Measurements from ENCODE around the gene OR6V1. TPM values are rescaled to one million over a fixed set of nuclear protein-coding genes. Genes with fewer than 3 reads are reported as not detected.

The OR6V1 gene
- total RNA-seq, 1 donor from 2014 or later, result not detected

DNA sequence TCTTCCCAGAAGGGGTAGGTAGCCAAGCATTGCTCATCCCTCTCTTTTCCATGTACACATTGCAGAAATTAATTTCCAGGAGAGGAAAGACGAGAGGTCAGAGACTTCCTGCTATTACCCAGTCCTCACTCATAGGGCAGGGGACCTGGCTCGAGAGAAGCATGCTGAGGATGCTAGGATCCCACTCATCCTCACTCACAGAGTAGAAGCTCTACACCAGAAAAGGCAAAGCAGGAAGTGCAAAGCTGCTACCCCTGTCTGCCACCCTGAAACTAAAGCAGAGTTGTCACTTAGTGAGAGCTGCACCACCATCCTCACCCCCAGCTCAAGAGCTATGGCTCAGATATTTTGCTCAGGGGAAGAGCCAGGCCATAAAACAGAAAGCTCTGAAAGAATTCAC lies 35.1 kb upstream of the OR6V1 start:
- Histone ChIP-seq H3K9me3 (no peaks in the 10 kb centered on the region), H3K4me3 (no peak overlapping the region), H3K4me1 (no peaks in the 10 kb centered on the region), H3K36me3 (no peaks in the 10 kb centered on the region), H3K27ac (no peak overlapping the region), H3K27me3 (no peaks in the 10 kb centered on the region)
- intact Hi-C loops (cut with DNase I), result no loop called here
- TF ChIP-seq, protein P1, sequence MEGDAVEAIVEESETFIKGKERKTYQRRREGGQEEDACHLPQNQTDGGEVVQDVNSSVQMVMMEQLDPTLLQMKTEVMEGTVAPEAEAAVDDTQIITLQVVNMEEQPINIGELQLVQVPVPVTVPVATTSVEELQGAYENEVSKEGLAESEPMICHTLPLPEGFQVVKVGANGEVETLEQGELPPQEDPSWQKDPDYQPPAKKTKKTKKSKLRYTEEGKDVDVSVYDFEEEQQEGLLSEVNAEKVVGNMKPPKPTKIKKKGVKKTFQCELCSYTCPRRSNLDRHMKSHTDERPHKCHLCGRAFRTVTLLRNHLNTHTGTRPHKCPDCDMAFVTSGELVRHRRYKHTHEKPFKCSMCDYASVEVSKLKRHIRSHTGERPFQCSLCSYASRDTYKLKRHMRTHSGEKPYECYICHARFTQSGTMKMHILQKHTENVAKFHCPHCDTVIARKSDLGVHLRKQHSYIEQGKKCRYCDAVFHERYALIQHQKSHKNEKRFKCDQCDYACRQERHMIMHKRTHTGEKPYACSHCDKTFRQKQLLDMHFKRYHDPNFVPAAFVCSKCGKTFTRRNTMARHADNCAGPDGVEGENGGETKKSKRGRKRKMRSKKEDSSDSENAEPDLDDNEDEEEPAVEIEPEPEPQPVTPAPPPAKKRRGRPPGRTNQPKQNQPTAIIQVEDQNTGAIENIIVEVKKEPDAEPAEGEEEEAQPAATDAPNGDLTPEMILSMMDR (IDR thresholded peaks at IDR 0.05), result no peak
- no peak for DNase-seq (ENCODE audit: low spot score in 2 of 2)

- TF ChIP-seq, protein P1 (IDR thresholded peaks at IDR 0.05), result no peak
- intact Hi-C loops (cut with DNase I), result no loop called here
- no peaks in the 10 kb centered on the region for H3K9me3 ChIP-seq
- no peaks in the 10 kb centered on the region for H3K36me3 ChIP-seq
- H3K27ac ChIP-seq, result no peak overlapping the region
- DNase-seq (ENCODE audit: low spot score in 2 of 2), result no peak
- H3K4me1 ChIP-seq, result no peaks in the 10 kb centered on the region
- H3K27me3 ChIP-seq, result no peaks in the 10 kb centered on the region
- H3K4me3 ChIP-seq, result no peak overlapping the region
Observed at GRCh38 chr7:143018931-143019330, 33.2 kb upstream of the OR6V1 start.

DNA sequence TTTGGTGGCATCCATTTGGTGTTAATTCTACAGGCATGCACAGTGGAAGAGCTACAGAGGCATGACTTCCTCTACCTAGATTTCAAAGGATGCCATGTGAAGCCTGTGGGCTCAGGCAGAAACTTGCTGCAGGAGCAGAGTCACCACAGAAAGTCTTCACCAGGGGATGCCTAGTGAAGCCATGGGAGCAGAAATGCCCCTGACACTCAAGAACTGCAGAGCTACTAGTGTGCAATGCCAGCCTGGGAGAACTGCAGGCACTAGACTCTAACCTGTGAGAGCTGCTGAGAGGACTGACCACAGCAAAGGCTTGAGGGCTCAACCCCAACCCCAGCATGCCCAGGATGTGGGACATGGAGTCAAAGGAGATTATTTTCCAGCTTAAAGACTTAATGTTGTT lies 29.1 kb upstream of the OR6V1 start:
- Histone ChIP-seq H3K27ac (no peak overlapping the region), H3K36me3 (no peaks in the 10 kb centered on the region), H3K27me3 (no peaks in the 10 kb centered on the region), H3K4me1 (no peaks in the 10 kb centered on the region), H3K9me3 (no peaks in the 10 kb centered on the region), H3K4me3 (no peak overlapping the region)
- DNase-seq (ENCODE audit: low spot score in 2 of 2), result no peak
- intact Hi-C loops (cut with DNase I), result no loop called here
- TF ChIP-seq, protein P1 (IDR thresholded peaks at IDR 0.05), result no peak

DNA sequence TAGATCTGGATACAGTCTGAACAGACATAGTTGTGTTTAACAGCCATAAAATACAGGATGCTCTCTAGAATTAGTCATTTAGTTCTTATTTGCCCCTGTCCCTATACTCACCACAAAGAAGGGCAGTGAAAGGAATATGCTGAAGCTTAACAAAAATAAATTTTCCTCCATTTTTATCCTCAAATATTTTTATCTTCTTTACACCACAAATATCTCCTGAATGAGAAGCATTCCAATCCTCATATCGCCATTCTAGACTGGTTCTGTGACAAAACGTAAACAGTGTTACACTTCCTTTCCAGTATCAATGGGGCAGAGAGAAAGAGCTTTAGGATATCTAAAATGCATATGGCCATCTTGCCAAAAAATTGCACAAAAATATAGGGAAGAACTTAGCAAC lies 26.8 kb upstream of the OR6V1 start:
- DNase-seq (ENCODE audit: low spot score in 2 of 2), result no peak
- Histone ChIP-seq H3K4me1 (no peaks in the 10 kb centered on the region), H3K36me3 (no peaks in the 10 kb centered on the region), H3K9me3 (no peaks in the 10 kb centered on the region), H3K27ac (no peak overlapping the region), H3K27me3 (no peaks in the 10 kb centered on the region), H3K4me3 (no peak overlapping the region)
- TF ChIP-seq, protein P1 (IDR thresholded peaks at IDR 0.05), result no peak
- intact Hi-C loops (cut with DNase I), result no loop called here

GRCh38 chr7:143027032-143027431 lies 25.1 kb upstream of the OR6V1 start, which contains the start of gene OR9A2:
OR9A2 (minus strand) TSS chr7:143027132; CDS start chr7:143027132, 0 bp downstream.
- intact Hi-C loops (cut with DNase I), result no loop called here
- no peaks in the 10 kb centered on the region for H3K36me3 ChIP-seq
- no peaks in the 10 kb centered on the region for H3K27me3 ChIP-seq
- TF ChIP-seq, protein P1 (IDR thresholded peaks at IDR 0.05), result no peak
- no peak for DNase-seq (ENCODE audit: low spot score in 2 of 2)
- H3K9me3 ChIP-seq, result no peaks in the 10 kb centered on the region
- H3K4me1 ChIP-seq, result no peaks in the 10 kb centered on the region
- no peak within 1 kb of the TSS for H3K4me3 ChIP-seq
- H3K27ac ChIP-seq, result no peak within 1 kb of the TSS

DNA sequence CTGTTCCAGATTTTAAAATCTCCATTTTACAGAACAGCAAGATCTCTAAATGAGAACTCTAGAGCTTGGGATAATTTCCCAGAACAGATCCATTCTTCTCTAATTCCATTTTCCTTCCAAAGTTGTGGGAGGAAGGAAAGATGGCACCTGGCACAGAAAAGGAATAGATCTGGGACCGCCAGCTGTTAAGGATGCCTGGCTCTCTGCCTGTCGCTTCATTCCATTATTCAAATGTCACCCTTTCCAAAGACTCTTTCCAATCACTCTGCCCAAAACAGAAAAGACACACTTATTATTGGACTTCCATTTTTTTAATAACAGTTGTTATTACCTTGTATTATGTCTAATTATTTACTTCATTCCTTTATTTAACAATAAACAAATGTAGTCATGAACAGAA lies 24.5 kb upstream of the OR6V1 start:
- DNase-seq (ENCODE audit: low spot score in 2 of 2), result no peak
- no peak overlapping the region for H3K27ac ChIP-seq
- H3K36me3 ChIP-seq, result no peaks in the 10 kb centered on the region
- H3K9me3 ChIP-seq, result no peaks in the 10 kb centered on the region
- H3K4me1 ChIP-seq, result no peaks in the 10 kb centered on the region
- no peaks in the 10 kb centered on the region for H3K27me3 ChIP-seq
- intact Hi-C loops (cut with DNase I), result no loop called here
- TF ChIP-seq, protein P1 (IDR thresholded peaks at IDR 0.05), result no peak
- H3K4me3 ChIP-seq, result no peak overlapping the region
